ENCODE data around the gene MAL. TPM values are rescaled to one million over a fixed set of nuclear protein-coding genes. Genes with fewer than 3 reads are reported as not detected.

MAL gene
- total and polyA plus RNA-seq, 11 donors, result 0.97 to 12.7 (median 3.5) TPM

DNA sequence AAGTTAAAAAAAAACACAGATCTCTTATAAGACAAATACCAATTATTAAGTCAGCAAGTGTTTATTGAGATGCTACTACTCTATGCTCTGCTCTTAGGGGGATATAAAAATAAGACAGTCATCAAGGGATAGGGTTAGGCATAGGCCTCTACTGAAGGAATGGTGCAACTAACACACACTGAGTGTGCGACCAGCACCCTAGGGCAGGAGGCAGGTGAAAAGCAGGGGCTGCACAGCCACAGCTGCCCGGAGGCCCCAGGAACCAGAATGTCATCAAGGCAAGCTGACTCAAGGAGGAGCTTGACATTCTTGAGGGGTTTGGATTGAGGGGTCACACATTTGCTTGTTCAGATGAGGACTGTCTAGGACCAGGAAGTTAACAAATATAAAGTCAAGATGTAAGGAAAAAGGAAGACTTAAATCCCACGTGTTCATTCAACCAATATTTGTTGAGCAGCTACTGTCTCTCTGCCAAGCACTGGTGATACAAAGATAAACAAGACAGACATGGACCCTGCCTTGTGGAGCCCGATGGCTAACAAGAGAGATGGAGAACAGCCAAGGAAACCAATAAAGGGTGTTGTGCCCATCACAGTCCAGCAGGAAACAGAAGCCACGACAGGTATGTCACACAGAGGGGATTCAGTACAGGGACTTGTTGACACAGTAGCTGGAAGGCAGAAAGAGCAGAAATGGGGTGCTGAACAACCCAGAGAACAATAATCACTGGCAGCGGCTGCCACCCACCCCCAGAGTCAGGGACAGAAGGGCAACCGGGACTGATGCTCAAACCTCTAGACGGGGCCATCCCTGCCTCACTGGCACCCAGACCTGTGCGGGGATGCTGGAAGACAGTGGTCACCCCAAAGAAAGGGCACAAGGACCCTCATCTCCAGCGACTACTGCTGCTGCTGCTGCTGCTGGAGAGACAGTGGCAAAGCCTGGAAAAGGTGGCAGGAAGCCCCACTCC lies 45.8 kb upstream of the MAL start:
- intact Hi-C loops (cut with DNase I), result no loop called here
- ATAC-seq (no peak), DNase-seq (no peak)

GRCh38 chr2:94980406-94980805 lies 45.1 kb upstream of the MAL start:
- no peaks in the 10 kb centered on the region for H3K4me1 ChIP-seq
- intact Hi-C loops (cut with DNase I), result no loop called here
- no peak for TF ChIP-seq POLR2A (IDR thresholded peaks at IDR 0.05)
- TF ChIP-seq, protein P1, sequence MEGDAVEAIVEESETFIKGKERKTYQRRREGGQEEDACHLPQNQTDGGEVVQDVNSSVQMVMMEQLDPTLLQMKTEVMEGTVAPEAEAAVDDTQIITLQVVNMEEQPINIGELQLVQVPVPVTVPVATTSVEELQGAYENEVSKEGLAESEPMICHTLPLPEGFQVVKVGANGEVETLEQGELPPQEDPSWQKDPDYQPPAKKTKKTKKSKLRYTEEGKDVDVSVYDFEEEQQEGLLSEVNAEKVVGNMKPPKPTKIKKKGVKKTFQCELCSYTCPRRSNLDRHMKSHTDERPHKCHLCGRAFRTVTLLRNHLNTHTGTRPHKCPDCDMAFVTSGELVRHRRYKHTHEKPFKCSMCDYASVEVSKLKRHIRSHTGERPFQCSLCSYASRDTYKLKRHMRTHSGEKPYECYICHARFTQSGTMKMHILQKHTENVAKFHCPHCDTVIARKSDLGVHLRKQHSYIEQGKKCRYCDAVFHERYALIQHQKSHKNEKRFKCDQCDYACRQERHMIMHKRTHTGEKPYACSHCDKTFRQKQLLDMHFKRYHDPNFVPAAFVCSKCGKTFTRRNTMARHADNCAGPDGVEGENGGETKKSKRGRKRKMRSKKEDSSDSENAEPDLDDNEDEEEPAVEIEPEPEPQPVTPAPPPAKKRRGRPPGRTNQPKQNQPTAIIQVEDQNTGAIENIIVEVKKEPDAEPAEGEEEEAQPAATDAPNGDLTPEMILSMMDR (IDR thresholded peaks at IDR 0.05), result no peak
- DNase-seq, result no peak
- no peak overlapping the region for H3K4me3 ChIP-seq
- peaks cover 0 to 51% (median 12%) of the 10 kb centered on the region in 9 donors for H3K27me3 ChIP-seq
- H3K27ac ChIP-seq, result no peak overlapping the region
- no peaks in the 10 kb centered on the region for H3K9me3 ChIP-seq
- no peaks in the 10 kb centered on the region for H3K36me3 ChIP-seq
- 82 to 89% (median 86%) methylated on average over 9 to 15 of the region's 15 CpGs for WGBS, 4 donors
- no peak for ATAC-seq

More for the DNA sequence above, 45.8 kb upstream of the MAL start:
- Histone ChIP-seq H3K36me3 (no peaks in the 10 kb centered on the region), H3K27ac (no peak overlapping the region), H3K27me3 (peaks cover 0 to 48% (median 8%) of the 10 kb centered on the region in 9 donors), H3K9me3 (no peaks in the 10 kb centered on the region), H3K4me1 (no peaks in the 10 kb centered on the region), H3K4me3 (no peak overlapping the region)
- WGBS, 4 donors, result 76 to 85% (median 79%) methylated on average over 9 to 10 of the region's 10 CpGs
- TF ChIP-seq, protein P1 (IDR thresholded peaks at IDR 0.05), result no peak
- no peak for TF ChIP-seq POLR2A (IDR thresholded peaks at IDR 0.05)

GRCh38 chr2:94982156-94982555 lies 43.4 kb upstream of the MAL start:
- Histone ChIP-seq H3K4me1 (no peaks in the 10 kb centered on the region), H3K27ac (no peak overlapping the region), H3K36me3 (no peaks in the 10 kb centered on the region), H3K4me3 (no peak overlapping the region), H3K27me3 (peaks cover 0 to 45% (median 14%) of the 10 kb centered on the region in 9 donors), H3K9me3 (no peaks in the 10 kb centered on the region)
- intact Hi-C loops (cut with DNase I), result no loop called here
- 57 to 68% (median 60%) methylated on average over 6 of the region's 6 CpGs for WGBS, 4 donors
- TF ChIP-seq, protein P1 (IDR thresholded peaks at IDR 0.05), result no peak
- no peak for TF ChIP-seq POLR2A (IDR thresholded peaks at IDR 0.05)
- ATAC-seq (no peak), DNase-seq (no peak)

- intact Hi-C loops (cut with DNase I), result no loop called here
- peaks cover 0 to 40% (median 14%) of the 10 kb centered on the region in 9 donors for H3K27me3 ChIP-seq
- no peak overlapping the region for H3K27ac ChIP-seq
- no peaks in the 10 kb centered on the region for H3K4me1 ChIP-seq
- no peak for DNase-seq
- 42 to 53% (median 47%) methylated on average over 3 of the region's 3 CpGs for WGBS, 4 donors
- no peaks in the 10 kb centered on the region for H3K36me3 ChIP-seq
- no peaks in the 10 kb centered on the region for H3K9me3 ChIP-seq
- TF ChIP-seq, protein P1 (IDR thresholded peaks at IDR 0.05), result no peak
- TF ChIP-seq POLR2A (IDR thresholded peaks at IDR 0.05), result no peak
- H3K4me3 ChIP-seq, result no peak overlapping the region
- ATAC-seq, result no peak
Observed at GRCh38 chr2:94982675-94983074, 42.8 kb upstream of the MAL start.

Measured in heart left ventricle (tissue), 16 donors.